GM11168 (cell line): ENCODE measurements around the gene OTUD7B.

ENCODE experiments used
- in situ Hi-C: fragments of 300-500 bp; cut with MboI; formaldehyde crosslinking; loops from one replicate; pipeline ENCODE4 v1.12.0; 2022; ENCODE audit warnings: low sequenced_read_pairs; ENCODE audit not compliant: unreplicated experiment

Gene OTUD7B

GRCh38 chr1:149926296-149926695 is 84.2 kb downstream of the OTUD7B start:
- in situ Hi-C loops, result no loop called here

- in situ Hi-C loops, result no loop called here
Measured at GRCh38 chr1:149925751-149926150, 84.8 kb downstream of the OTUD7B start.

DNA sequence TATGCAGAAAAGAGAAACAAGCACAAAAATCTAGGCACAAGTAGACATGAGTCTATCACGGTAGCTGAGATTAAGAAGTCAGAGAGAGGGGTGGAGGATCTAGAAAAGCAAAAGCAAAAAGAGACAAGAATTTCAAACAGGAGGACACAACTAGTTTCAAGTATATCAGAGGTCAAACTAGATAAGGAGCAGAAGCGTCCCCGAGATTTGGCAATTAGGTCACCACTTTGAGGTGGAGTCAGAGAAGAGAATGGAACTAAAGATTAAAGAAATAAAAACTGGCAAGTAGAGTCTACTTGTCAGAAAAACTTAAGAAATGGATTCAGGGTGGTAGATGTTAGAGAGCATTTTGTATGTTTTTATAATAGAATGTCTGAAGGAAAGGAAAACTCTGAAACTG is 85.2 kb downstream of the OTUD7B start:
- in situ Hi-C loops, result no loop called here

GRCh38 chr1:149923626-149924025 is 86.9 kb downstream of the OTUD7B start:
- in situ Hi-C loops, result no loop called here

GRCh38 chr1:149917571-149918144 is 92.9 kb downstream of the OTUD7B start, which contains the start of gene SV2A:
Gene SV2A (minus strand): TSS chr1:149917844. CDS start chr1:149913840, 4,004 bp downstream.
- in situ Hi-C loops, result no loop called here

DNA sequence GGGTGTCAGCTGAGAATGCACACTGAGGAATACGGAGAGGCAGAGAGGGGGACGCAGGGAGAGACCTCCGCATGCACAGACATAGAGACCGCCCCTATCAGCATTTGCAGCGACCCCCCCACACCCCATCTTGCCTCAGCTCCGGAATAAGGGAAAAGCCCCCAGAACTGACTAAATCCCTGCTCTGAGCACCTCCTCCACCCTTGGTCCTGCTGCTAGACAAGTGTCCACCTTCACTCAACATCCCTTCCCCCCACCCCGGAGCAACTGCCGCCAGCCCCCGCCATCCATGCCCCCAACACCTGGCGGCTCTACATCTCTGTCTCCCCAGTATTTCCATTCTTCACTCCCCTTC is 93.7 kb downstream of the OTUD7B start:
- in situ Hi-C loops, result no loop called here

- in situ Hi-C loops, result no loop called here
Measured at GRCh38 chr1:149916193-149916897, 94.2 kb downstream of the OTUD7B start.

DNA sequence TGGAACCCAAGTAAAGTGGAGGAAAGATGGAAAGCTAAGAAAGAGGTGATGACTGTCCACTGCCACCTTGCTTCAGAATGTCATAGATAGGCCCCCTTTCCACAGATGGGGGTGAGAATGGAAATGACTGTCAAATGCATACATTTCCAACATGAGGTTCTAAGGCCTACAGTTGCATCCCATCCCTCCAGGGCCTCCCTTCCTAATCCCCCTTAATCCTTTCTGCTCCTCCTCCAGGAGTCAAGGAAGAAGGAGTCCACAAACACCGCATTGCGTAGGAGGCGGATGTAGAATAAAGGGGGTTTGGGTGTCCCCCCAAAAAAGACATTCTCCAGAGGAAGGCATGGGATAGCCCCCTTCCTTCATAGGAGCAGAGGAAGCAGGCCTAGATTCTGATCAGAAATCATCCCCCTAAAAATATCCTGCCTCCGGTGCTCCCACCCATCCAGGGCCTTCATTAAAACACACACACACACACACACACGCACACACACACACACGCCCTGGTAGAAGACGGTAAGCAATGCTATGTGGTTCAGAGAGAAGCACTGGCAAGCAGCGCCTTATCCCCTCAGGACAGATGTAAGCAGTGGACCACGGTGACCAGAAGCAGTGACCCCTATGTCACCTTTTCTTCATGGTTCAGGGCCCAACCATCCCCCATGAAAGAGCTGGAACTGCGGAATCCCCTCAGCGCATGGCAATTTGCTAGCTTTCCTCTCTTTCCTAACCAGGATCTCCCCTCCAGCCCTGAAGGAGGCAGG is 94.9 kb downstream of the OTUD7B start:
- in situ Hi-C loops, result no loop called here

- in situ Hi-C loops, result no loop called here
Measured at GRCh38 chr1:149914545-149914944, 96.0 kb downstream of the OTUD7B start.

DNA sequence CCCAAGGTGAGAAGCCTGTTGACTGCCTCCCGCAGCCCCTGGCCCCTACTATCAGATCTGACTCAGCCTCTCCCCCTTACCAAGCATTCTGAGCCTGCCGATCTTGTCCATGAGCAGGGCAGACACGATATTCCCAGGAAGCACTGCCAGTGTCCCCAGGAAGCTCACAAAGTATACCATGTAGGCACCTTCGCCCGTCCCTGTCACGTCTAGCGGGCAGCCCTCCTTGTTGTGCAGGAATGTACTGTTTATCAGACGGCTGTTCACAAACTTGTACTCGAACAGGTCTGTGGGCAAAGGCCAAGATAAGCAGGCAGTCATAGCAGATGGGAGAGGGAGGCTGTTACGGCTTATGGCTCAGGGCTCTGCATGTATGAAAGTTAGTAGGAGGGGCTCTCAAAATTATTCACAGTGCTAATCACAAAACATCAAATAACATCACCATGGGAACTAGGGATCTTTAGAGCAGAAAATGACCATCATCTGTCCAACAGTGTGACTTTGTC is 103.9 kb downstream of the OTUD7B start:
- in situ Hi-C loops, result no loop called here

DNA sequence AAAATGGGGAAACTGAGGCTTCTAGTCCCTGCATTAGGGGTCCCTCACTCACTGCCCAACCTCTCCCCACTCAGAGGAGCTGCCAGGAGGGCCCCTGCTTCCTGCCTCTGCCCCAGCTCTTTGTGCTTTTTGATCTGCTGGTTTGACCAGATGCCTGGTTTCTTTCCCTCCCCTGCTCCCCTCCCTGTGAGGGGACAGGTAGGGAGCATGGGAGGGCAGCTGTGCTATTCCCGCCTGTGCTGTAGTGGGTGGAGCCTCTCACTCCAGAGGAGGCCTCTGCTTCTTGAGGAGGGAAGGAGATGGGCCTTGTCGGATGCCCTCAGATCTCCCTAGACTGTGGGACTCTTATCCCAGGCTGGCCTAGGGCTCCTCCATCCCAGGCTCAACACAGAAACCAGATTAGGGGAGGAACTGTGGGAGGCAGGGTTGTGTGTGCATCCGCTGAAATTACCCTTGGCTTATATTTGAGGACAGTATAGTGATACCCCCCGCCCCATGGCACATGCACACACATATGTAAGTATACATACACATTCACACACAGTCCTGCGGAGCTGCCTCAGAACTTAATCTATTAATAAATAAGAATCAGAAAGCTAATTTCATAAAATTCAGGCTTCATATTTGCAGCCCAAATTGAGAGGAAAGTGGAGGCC is 106.6 kb downstream of the OTUD7B start:
- in situ Hi-C loops, result no loop called here

GRCh38 chr1:149899460-149900284 is 110.9 kb downstream of the OTUD7B start, which contains the start of gene BOLA1:
Gene BOLA1 (plus strand): TSS chr1:149899568. CDS start chr1:149900060, 492 bp downstream.
- in situ Hi-C loops, result no loop called here

GRCh38 chr1:149896575-149896974 is 114.0 kb downstream of the OTUD7B start:
- in situ Hi-C loops, result no loop called here

DNA sequence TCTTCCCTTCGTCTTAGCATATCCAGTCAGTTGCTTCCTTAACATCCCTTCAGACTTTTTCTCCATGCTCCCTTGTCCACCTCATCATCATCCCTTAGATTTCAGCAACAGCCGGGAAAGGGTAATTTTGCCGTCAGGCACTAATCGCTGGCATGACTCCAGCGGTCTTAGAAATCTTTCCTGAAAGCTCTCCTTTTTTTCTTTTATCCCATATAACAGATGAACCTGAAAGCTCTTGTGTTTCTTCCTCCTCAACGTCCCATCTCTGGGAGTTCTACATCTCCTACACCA is 121.6 kb downstream of the OTUD7B start:
- in situ Hi-C loops, result no loop called here

GRCh38 chr1:149888247-149888998 is 122.1 kb downstream of the OTUD7B start:
- in situ Hi-C loops, result no loop called here
